ENCODE measurements around the gene XYLT1.
"Not testable (repeated sequence)": the region's sequence is repeated elsewhere in the genome, so short reads cannot be mapped to it uniquely, and the experiment has no call there.

Gene XYLT1

DNA sequence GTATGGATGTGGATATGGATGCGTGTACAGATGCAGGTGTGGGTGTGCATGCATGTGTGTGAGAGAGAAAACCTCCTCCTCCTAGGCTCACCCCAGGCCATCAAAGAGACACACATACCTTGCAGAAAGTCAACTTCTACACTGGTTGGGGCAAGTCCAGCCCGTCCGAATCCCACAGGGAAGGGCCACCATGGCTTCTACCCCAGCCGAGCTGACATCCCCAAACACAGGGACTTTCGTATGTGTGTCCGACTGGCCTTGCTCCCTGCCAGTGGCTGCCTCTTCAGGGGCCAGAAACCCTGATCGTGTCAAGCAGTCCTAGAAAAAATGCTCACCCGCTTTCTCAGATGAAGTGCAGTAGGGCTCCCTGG lies 134.2 kb downstream of the XYLT1 start:
- ChIA-PET POLR2A (no interaction called here), CTCF (no interaction called here)
- no peak for DNase-seq (ENCODE audit: extremely low spot score)
- no peak for TF ChIP-seq FOXM1 (IDR thresholded peaks at IDR 0.05; ENCODE audit: borderline replicate concordance)
- TF ChIP-seq NFRKB (IDR thresholded peaks at IDR 0.05) = no peak
- TF ChIP-seq ELF4 (IDR thresholded peaks at IDR 0.05) = no peak
- TF ChIP-seq LEF1 (IDR thresholded peaks at IDR 0.05; ENCODE audit: borderline replicate concordance) = no peak
- TF ChIP-seq FOXA1 (IDR thresholded peaks at IDR 0.05) = no peak
- TF ChIP-seq PKNOX1 (IDR thresholded peaks at IDR 0.05) = no peak
- TF ChIP-seq TARDBP (IDR thresholded peaks at IDR 0.05) = no peak
- TF ChIP-seq SUZ12 (IDR thresholded peaks at IDR 0.05) = no peak
- TF ChIP-seq HDGF (IDR thresholded peaks at IDR 0.05; ENCODE audit: borderline replicate concordance) = no peak
- no peak for TF ChIP-seq FOXK2 (IDR thresholded peaks at IDR 0.05)
- TF ChIP-seq ZNF384 (IDR thresholded peaks at IDR 0.05) = no peak
- no peak for TF ChIP-seq SP1 (IDR thresholded peaks at IDR 0.05)

DNA sequence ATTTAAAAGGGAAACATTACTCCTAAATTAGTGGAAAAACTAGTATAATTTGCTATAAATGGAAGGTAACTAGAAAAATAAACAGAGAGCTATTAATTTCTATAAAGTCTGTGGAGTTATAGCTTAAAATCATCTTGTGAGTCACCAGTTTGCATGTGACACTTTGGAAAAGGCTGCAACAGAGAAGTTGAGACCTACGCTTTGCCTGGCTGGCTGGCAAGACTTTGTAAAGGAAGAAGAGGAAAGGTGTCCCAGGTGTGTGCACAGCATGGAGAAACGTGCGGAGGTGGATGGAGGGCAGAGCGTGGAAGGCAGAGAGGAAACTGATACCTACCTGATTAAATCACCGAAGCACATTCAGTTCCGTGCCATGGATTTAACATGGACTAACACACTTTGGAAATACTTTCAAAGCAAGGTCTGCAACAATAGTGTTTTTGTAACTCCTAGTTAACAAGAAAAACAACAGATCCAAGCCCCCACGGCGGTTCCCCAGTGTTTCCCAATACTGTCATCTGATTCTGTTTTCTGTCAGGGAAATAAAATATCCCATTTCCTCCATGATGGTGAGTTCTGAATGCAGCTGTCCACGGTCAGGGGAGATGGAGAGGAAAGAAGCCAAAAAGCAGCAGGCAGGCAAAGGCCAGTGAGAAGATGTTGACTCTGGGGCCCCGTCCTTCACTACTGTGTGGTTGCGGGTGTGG lies 134.8 kb downstream of the XYLT1 start:
- TF ChIP-seq HDGF (IDR thresholded peaks at IDR 0.05; ENCODE audit: borderline replicate concordance) (no peak), FOXA1 (IDR thresholded peaks at IDR 0.05) (no peak), CTBP1 (IDR thresholded peaks at IDR 0.05; ENCODE audit: borderline replicate concordance) (no peak)
- no peak for DNase-seq (ENCODE audit: extremely low spot score)
- ChIA-PET CTCF (no interaction called here), POLR2A (no interaction called here)

DNA sequence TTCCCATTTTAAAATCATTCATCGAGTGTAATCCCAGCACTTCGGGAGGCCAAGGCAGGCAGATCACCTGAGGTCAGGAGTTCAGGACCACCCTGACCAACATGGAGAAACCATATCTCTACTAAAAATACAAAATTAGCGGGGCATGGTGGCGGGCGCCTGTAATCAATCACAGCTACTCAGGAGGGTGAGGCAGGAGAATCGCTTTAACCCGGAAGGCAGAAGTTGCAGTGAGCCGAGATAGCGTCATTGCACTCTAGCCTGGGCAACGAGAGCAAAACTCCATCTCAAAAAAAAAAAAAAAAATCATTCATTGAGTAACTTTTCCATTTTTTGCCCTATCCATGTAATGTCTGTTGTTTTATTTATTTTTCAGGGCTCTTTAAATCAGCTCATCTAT lies 135.4 kb downstream of the XYLT1 start:
- CTCF ChIA-PET; POLR2A ChIA-PET; DNase-seq (ENCODE audit: extremely low spot score): not testable (repeated sequence)

DNA sequence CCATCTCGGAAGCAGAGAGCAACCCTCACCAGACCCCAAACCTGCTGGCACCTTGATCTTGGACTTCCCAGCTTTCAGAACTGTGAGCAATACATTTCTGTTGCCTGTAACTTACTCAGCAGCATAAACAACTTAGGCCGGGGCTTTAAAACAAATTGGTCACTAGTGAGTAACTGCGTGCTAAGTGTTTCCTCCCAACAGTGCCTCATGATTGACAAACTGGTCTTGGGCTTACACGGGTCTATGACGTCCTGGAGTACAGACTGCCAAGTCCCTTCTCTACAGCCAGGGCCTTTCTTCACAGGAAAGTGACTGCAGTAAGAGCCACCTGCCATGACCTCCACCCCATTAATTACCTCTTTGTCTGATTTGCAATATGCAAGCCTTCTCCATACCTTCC lies 136.7 kb downstream of the XYLT1 start:
- DNase-seq (ENCODE audit: extremely low spot score) = no peak
- CTCF ChIA-PET = no interaction called here
- TF ChIP-seq TARDBP (IDR thresholded peaks at IDR 0.05) = no peak
- no peak for TF ChIP-seq LEF1 (IDR thresholded peaks at IDR 0.05; ENCODE audit: borderline replicate concordance)
- TF ChIP-seq ELF4 (IDR thresholded peaks at IDR 0.05) = no peak
- no peak for TF ChIP-seq SP1 (IDR thresholded peaks at IDR 0.05)
- no peak for TF ChIP-seq L3MBTL2 (conservative IDR thresholded peaks at IDR 0.05)
- TF ChIP-seq CTBP1 (IDR thresholded peaks at IDR 0.05; ENCODE audit: borderline replicate concordance) = no peak
- TF ChIP-seq ARNT (IDR thresholded peaks at IDR 0.05) = no peak
- TF ChIP-seq FOXM1 (IDR thresholded peaks at IDR 0.05; ENCODE audit: borderline replicate concordance) = no peak
- no peak for TF ChIP-seq ZNF384 (IDR thresholded peaks at IDR 0.05)
- TF ChIP-seq HDGF (IDR thresholded peaks at IDR 0.05; ENCODE audit: borderline replicate concordance) = no peak
- POLR2A ChIA-PET = no interaction called here

GRCh38 chr16:17333229-17333628 lies 137.5 kb downstream of the XYLT1 start:
- no peak for DNase-seq (ENCODE audit: extremely low spot score)
- no peak for TF ChIP-seq TARDBP (IDR thresholded peaks at IDR 0.05)
- no peak for TF ChIP-seq FOXA1 (IDR thresholded peaks at IDR 0.05)
- TF ChIP-seq SP1 (IDR thresholded peaks at IDR 0.05) = no peak
- TF ChIP-seq PKNOX1 (IDR thresholded peaks at IDR 0.05) = no peak
- TF ChIP-seq BHLHE40 (IDR thresholded peaks at IDR 0.05; ENCODE audit: borderline replicate concordance) = no peak
- TF ChIP-seq FOXM1 (IDR thresholded peaks at IDR 0.05; ENCODE audit: borderline replicate concordance) = no peak
- no peak for TF ChIP-seq CTBP1 (IDR thresholded peaks at IDR 0.05; ENCODE audit: borderline replicate concordance)
- no peak for TF ChIP-seq ELF4 (IDR thresholded peaks at IDR 0.05)
- TF ChIP-seq ZNF384 (IDR thresholded peaks at IDR 0.05) = no peak
- TF ChIP-seq ARNT (IDR thresholded peaks at IDR 0.05) = no peak
- CTCF ChIA-PET = no interaction called here
- POLR2A ChIA-PET = no interaction called here

DNA sequence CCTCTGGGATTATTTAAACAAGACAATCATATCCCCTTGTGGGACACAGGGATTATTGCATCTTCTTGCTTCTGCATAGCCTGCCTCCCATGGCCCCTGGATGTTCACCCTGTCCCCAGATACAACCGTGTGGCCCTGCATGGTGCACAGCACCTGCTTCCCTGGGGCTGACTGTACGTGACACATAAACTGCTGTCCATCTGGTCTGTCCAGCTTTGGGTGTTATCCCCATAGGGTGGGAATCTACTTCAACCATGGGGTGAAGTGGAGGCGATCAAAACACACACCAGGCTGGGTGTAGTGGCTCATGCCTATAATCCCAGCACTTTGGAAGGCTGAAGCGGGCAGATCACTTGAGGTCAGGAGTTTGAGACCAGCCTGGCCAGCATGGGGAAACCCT lies 138.8 kb downstream of the XYLT1 start:
- no peak for DNase-seq (ENCODE audit: extremely low spot score)
- ChIA-PET POLR2A (no interaction called here), CTCF (no interaction called here)
- TF ChIP-seq ARNT (IDR thresholded peaks at IDR 0.05) (no peak), ZNF384 (IDR thresholded peaks at IDR 0.05) (no peak), ELF4 (IDR thresholded peaks at IDR 0.05) (no peak), FOXA1 (IDR thresholded peaks at IDR 0.05) (no peak), HDGF (IDR thresholded peaks at IDR 0.05; ENCODE audit: borderline replicate concordance) (no peak), FOXM1 (IDR thresholded peaks at IDR 0.05; ENCODE audit: borderline replicate concordance) (no peak), L3MBTL2 (conservative IDR thresholded peaks at IDR 0.05) (no peak), LEF1 (IDR thresholded peaks at IDR 0.05; ENCODE audit: borderline replicate concordance) (no peak), BHLHE40 (IDR thresholded peaks at IDR 0.05; ENCODE audit: borderline replicate concordance) (no peak), PKNOX1 (IDR thresholded peaks at IDR 0.05) (no peak), NFRKB (IDR thresholded peaks at IDR 0.05) (no peak), SP1 (IDR thresholded peaks at IDR 0.05) (no peak), SUZ12 (IDR thresholded peaks at IDR 0.05) (no peak), CTBP1 (IDR thresholded peaks at IDR 0.05; ENCODE audit: borderline replicate concordance) (no peak), FOXK2 (IDR thresholded peaks at IDR 0.05) (no peak), TARDBP (IDR thresholded peaks at IDR 0.05) (no peak)

DNA sequence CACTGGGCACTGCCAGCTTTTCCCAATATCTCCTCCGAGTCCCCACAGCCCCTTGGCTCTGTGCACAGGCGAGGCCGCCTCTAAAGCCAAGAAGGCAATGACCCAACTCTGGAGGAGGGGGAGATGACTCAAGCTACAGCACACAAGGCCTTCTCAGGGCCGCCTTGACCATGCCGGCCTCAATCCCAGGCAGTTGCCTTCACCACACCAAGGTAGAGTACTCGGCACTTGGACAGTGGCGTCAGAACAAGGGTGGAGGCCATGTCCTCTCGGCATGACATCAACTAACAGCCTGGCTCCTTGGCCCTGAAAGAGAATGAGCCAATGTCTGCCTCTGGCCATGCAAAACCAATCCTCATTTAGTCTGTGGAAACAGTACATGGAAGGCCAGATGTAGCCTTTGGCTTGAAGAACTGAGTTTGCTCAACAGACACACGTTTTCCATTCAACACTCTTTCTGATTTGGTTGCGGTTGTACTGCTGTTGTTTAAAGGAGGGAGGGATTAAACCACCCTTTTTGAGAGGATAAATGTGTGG lies 139.6 kb downstream of the XYLT1 start:
- CTCF ChIA-PET = no interaction called here
- DNase-seq (ENCODE audit: extremely low spot score) = no peak
- POLR2A ChIA-PET = no interaction called here
- no peak for TF ChIP-seq HDGF (IDR thresholded peaks at IDR 0.05; ENCODE audit: borderline replicate concordance)
- no peak for TF ChIP-seq SUZ12 (IDR thresholded peaks at IDR 0.05)
- no peak for TF ChIP-seq TARDBP (IDR thresholded peaks at IDR 0.05)
- TF ChIP-seq L3MBTL2 (conservative IDR thresholded peaks at IDR 0.05) = no peak
- no peak for TF ChIP-seq FOXM1 (IDR thresholded peaks at IDR 0.05; ENCODE audit: borderline replicate concordance)
- TF ChIP-seq ELF4 (IDR thresholded peaks at IDR 0.05) = no peak
- TF ChIP-seq PKNOX1 (IDR thresholded peaks at IDR 0.05) = no peak
- no peak for TF ChIP-seq LEF1 (IDR thresholded peaks at IDR 0.05; ENCODE audit: borderline replicate concordance)
- TF ChIP-seq FOXA1 (IDR thresholded peaks at IDR 0.05) = no peak
- TF ChIP-seq BHLHE40 (IDR thresholded peaks at IDR 0.05; ENCODE audit: borderline replicate concordance) = no peak
- no peak for TF ChIP-seq FOXK2 (IDR thresholded peaks at IDR 0.05)
- no peak for TF ChIP-seq ZNF384 (IDR thresholded peaks at IDR 0.05)
- TF ChIP-seq ARNT (IDR thresholded peaks at IDR 0.05) = no peak
- no peak for TF ChIP-seq CTBP1 (IDR thresholded peaks at IDR 0.05; ENCODE audit: borderline replicate concordance)
- TF ChIP-seq NFRKB (IDR thresholded peaks at IDR 0.05) = no peak
- TF ChIP-seq SP1 (IDR thresholded peaks at IDR 0.05) = no peak
